HG03064 (cell line): Measurements from ENCODE around the gene ANKRD66.
"Not testable (repeated sequence)": the region's sequence is repeated elsewhere in the genome, so short reads cannot be mapped to it uniquely, and the experiment has no call there.

Experiments used
- ATAC-seq: cut with Tn5 transposase; IDR thresholded peaks from one replicate; pipeline ENCODE4 v1.9.1; 2021; ENCODE audit warnings: low read depth; ENCODE audit not compliant: unreplicated experiment

Gene ANKRD66

DNA sequence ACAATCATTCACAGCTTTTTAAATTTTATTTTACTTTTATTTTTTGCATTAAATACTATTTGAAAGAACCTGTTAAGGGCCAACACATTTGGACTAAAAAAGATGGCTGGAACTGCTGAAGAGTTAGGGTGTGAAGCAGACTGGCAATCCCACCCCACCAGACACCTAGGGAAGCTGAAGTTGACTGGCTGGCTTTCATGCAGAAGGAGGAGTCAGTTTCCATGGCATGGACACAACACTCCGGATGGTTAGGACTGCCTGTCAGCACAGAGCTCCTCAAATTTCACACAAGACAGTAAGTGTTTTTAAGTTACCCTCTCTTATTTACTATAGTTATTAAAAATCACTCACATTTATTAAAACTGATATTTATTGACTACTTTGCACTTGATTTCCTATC lies at the start of gene ANKRD66:
ANKRD66 (plus strand) TSS at position 238 of the 400 bp plus-strand sequence. CDS start 5,016 bp downstream, outside the sequence.
- no peak for ATAC-seq

DNA sequence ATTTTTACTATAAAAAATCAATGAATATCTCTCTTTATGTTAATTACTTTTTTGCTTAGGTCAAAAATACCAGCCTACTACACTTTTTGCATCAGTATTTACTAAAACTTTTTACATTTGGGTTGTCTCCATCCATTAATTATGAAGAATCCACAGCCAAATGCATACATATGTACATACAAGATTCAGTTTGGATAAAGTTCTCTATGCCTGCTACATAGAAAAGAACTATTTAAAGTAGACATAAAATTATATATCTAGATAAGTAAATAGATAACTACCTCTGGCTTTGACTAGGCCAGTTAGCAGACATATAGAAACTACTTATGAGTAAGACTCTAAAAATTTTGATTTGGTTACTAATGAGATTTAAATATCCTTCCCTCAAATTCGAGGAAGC lies 46.8 kb upstream of the ANKRD66 start:
- no peak for ATAC-seq

DNA sequence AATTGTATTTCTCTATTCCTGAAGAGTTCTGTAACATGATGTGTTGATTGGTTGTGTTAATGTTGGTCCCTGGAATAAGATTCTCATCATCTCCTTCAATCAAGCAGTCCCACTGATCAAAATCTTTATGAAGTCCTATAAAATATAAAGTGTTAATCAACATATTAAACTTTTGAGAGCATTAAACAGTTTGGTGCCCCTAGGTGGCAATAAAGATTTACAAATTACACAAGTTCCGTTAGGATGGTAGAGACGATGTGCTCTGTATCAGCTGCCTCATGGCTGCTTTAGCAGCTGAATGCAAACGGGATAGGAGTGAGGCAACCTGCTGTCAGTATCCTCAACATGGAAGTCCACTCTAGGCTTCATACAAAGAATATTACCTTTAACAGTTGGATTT lies 42.2 kb upstream of the ANKRD66 start:
- no peak for ATAC-seq

DNA sequence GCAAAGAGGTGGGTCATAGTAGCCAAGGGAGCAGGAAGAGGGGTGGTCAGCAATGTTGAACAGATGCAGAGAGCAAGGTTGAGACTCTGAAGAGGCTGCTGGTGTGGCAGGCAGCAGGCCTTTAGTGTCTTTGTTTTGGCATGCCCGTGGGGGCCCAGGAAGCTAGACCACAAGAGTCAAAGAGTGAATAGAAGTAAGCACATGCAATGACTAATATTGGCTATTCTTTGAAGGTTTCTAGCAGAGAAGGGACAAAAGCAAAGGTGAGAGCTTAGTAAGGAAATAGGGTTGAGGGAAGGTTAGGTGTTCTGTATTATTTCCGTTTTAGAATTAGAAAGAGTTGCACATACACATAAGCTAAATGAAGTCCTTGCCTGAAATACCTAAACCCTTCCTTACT lies 40.3 kb upstream of the ANKRD66 start:
- no peak for ATAC-seq

DNA sequence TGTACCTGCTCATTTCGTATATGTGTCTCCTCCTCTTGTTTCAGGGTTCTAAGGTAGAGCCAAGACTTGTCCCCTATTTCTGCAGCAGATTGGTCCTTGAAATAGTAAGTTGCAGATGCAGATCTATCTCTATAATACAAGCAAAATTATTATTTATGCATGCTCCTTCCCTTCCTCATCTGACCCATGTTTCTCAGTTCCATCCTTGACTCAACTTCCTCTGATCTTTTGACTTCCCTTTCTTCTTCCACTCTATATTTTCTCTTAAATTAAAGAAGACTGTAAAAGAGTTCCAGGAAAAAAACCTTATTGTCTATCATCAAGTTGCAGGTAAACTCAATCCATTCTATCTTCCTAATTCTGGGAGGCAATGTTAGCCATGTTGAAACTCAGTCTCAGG lies 35.2 kb upstream of the ANKRD66 start:
- no peak for ATAC-seq

DNA sequence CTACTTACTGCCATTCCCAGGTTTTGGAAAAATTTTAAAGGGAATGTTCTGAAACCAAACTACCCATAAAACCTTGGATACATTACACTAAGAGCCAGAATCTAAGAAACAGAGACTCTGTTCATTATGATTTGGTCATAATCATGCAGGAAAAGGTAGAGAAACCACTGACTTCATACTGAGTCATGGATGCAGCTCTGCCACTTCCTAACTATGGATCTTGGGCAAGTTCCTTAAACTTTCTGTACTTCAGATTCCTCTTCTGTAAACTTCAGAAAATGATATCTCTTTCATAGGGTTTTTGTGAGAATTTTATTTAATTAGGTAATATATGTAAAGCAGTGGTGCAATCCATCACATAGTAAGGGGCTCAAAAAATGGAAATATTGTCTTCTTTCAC lies 31.6 kb upstream of the ANKRD66 start:
- no peak for ATAC-seq

DNA sequence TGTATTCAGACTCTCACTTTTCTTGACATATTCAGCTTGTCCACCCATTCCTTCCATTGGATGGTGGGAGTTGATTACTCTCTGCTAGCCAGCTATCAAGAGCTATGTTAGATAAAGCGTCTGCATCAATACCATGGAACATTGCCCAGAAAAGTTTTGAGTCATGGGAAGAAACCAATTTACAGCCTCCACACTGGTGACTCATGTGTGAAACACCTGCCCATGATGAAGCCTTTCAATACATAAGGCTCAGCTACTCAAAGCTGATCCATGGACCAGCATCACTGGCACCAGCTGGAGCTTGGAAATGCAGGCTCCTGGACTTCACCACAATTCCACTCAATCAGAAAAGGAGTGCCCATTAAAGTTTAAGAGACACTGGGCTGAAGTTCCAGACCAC lies 27.6 kb upstream of the ANKRD66 start:
- no peak for ATAC-seq

DNA sequence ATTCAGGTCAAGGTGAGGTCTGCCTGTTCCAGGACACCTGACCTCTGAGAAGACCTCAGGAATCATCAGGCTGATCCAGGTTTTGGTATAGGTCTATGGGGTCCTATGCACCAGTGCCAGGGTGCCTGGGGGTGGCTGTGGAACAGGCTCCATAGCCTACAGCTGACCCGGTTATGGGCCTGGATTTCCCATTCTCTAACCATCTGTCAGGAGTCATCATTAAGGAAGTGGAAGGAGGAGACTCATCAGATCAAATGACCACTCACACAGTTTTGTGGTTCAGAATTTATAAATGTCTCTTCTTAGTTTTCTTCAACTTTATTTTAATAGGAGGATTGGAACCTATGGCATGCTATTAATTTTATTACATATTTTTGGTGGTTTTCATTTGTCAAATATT lies 26.3 kb upstream of the ANKRD66 start:
- no peak for ATAC-seq

DNA sequence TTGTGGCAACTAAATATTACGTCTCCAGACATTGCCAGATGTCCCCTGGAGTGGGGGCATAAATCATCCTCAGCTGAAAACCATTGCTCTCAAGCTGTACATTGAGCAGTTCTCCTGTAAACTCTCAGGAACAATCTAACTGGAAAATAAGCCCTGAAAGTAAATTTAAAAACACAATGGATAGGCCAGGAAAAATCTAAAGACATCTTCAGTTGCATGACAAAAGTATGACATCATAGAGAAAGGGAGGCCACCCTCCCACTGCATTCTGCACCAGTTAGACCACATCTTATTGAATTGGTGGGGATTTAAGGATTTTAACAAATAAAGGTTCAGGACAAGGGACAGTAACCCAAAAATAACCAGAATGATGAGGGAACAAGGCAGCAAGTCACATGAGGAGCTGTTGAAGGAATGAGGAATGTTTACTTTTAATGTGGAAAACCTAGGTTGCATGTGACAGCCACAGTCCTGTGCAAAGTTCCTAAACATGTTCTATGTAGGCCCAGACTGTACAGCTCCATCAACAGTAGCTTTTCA lies 16.9 kb upstream of the ANKRD66 start:
- ATAC-seq, result no peak

DNA sequence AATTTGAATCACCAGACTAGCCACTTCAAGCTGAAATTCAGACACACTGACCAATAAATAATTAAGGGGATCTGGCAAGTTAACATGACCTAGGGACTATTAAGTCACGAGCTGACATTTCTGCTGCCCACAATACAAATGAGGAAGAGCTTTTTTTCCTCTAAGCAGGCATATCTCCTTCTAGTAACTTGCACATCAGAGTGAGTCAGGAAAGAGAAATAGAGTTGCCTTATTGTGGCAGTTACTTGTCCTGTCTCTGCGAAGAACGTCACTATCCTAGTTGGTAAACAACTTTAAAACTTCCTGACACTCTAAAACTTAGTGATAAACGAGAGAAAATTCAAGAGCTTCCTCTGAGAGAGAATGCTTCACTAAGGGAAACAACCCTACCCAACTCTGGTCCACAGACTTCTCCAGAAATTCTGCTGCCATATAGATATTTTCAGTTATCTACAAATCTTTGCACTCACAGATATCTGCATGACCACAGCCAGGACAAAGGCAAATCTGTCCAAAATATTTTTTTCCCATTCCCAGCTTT lies 15.7 kb upstream of the ANKRD66 start:
- no peak for ATAC-seq

DNA sequence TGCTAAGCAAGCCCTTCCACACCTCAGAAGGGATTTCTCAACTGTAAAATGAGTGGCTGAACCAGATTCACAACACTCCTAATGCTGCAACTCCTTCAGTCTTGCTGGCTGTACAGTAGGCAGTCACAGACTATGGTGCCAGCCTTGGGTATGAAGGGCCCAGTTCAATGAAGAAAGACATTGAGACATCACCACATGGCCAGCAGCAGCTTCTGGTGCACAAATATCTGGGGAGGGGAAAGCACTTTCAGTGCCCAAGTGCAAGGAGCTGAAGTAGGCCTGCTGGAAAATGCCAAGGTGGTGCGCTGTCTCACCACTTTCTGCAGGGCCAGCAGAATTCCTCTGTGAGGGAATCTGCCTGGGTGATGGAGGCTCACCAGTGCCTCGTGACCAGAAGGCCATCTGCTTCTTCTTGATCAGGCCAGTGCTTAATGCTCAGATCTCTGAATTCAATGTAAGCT lies 13.4 kb upstream of the ANKRD66 start:
- no peak for ATAC-seq

DNA sequence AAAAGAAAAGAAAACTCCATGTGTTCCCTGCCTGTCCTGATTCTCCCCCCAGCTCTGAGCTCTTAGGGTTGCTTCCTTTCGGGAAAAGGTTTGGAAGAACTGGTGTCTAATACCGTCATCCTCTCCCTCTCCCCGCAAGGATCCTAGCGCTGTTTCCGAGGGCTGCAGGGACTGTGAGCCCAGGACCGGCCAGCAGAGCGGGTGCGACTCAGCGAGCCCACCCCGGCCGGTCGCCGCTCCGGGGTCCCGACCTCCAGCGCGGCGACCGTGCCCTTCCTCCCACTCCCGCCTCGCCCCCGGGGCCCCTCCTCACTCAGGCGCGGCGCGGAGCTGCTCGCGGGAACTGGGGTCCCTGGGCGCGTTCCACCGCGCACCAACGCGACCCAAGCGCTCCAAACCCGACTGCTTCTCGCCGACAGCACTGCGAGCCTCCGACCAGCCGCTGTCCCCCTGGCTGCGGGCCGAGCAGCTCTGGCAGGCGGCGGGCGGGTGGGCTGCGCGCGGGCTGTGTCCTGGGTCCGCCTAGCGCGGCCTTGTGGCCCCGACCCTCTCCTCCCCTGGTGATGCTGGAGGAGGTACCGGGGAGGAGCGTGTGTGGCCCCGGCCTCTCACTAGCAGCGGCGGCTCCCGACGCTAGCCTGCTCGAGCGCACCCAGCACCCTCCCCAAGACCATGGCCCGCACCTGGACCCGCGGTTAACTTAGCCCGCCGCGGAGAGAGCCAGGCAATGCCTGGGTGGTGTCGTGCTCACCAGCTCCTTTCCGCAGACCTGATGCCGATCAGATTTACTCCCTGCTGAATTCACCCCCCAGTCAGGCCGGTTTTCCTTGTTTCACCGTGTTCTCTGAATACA lies 11.6 kb upstream of the ANKRD66 start, which contains the start of gene PLA2G7:
PLA2G7 (minus strand) TSS at position 509 of the 853 bp plus-strand sequence. CDS start 12,484 bp downstream, outside the sequence.
- no peak for ATAC-seq

DNA sequence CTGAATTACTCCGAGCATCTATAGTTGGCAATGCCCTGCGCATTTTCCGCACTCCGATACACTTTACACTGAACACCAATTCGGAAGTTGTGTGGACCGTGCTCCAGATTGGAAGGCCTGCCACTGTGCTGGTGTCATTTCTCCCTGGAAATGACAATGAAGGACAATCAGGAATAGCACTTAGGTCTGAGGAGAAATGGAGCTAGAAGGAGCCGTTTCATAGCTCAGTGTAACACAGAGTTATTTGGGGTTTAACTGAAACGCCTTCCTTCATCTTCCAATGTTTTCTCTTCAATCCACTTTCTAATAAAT lies 11.1 kb upstream of the ANKRD66 start:
- no peak for ATAC-seq

DNA sequence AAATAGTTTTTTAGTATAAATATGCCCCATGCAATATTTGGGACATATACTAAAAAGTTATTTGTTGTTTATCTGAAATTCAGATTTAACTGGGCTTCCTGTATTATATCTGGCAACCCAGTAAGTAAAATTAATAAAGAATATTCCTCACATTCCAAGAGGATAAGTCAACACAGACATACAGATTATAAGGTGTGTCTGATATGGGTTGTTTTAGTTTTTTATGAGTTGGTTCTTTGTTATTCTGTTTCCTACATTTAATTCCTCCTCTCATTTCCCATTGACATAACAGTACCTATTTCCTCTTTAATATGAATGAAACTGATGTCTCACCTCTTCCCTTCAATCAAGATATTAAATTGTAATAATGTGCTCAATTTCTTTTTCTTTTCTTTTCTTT lies 9.8 kb upstream of the ANKRD66 start:
- ATAC-seq, result no peak

DNA sequence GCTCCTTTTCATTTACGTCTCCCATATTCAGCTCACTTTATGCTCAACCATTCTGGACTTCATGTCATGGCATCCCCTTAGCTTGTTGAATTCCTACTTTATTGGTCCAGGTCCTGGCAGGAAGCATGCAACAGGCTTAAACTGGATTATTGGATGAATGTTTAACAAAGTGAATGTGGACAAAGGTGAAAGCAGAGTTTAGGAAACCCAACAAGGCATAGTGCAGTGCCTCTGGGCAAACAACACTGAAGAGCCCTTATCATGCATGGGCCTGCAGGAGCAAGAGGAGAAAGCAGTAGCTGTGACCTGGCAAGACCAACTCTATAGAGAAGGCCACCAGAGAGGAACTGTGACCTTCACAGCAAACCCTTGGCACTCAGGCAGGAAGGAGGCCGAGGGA lies 5.3 kb upstream of the ANKRD66 start:
- no peak for ATAC-seq

DNA sequence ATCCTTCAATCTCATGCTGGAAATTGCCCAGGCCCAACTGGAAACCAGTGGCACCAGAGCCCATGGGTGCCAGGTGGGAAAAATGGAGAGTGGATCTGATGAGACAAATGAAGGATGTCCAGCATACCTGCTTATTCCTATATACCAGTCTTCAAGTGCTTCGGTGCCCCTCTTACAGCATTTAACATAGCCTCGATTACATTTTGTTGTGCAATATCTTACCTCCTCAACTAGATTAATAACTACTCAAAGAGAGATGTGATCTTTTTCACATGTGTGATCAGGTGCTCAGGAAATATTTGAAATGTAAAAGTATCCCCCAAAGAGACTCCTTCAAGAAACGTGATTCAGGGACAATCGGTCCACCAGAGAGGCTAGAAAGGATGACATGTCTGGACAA lies 4.8 kb upstream of the ANKRD66 start:
- ATAC-seq, result no peak

DNA sequence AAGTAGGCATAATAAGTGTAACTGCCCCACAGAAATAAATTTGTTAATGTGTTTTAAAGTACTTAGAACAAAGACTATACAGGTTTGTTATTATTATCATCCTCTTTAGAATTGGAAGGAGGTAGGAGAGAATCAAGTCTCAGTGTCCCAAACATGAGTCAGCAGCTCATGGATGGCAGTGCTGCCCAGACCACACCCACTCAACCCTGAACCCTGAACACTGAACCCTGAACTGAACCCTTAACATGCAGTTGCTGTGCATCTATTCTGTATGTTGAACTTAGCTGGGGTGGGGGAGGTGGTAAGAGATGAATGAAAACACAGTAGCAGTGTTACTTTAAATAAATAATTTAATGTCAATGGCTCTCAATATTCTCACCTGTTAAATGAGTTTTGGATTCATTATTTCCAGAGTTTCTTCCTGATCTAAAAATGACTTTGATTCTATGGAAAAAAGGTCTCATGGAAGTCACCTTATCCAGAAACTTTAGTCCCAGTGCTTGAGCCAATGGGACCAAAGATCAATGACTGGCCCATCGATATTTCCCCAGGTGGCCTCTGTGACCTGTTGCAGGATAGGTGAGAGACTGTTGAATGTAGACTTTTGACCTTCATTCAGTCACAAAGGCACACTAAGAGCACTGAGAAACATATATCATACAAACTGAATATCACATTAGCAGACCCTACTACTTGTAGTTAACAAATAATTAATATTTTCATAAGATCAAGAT lies 3.1 kb upstream of the ANKRD66 start:
- no peak for ATAC-seq

DNA sequence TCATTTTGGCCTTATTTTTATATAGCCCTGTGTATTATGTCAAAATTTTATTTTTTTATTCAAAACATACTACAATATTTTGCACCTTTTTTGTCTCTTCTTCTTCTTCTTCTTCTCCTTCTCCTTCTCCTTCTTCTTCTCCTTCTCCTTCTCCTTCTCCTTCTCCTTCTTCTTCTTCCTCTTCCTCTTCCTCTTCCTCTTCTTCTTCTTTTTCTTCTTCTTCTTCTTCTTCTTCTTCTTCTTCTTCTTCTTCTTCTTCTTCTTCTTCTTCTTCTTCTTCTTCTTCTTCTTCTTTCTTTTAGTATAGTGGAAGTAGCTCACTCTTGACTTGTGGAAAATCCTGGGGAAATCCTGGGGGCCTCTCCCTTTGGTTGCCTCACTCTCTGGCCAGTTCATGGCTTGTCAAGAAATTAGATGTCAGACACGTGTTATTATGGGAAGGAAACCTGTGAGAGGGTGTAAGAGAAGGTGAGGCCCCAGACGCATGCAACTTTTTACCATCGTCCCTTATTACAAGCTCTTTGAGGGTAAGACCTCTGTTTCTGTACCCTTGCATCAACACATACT lies 2.5 kb upstream of the ANKRD66 start:
- not testable (repeated sequence) for ATAC-seq

DNA sequence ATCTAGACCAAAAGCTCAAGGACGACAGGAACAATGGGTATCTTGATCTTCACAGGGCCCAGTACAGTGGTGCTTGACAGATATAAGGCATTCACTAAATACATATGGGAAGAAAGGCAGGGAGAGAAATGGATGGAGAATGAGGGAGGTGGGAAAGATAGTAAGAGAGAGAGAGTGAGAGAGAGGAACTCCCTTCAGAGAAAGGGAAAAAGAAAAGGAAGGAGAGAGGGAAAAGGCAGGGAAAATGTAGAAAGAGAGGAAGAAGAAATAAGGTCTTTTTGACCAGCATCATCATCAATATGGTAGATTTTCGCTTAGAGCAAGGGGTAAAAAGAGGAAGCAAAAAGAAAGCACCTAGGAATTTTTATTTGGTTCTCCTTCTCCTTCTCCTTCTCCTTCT lies 760 bp upstream of the ANKRD66 start:
- no peak for ATAC-seq

DNA sequence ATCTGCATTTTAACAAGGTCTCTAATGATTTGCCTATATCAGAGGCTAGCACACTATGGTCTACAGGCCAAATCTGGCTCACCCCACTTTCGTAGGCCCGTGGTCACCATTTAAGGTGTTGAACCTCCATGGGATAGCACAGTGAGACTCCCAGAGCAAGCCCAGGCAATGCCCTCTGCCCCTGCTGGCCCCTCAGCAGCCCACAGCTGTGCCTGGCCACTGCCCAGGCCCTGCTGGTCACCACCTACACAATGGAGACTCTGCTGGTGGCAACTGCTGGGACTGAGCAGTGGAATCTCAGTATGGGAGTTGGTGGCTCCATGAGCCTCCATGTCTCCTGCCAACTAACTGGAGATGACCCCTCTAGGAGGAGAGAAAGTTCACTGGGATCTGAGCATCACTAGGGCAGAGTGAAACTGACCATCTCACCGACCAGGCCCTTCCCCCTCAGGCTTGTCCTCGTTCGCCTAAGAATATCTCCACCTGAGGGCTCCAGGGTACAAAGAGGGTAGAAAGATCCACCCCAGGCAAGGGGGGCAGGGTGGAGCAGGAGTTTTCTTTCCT lies 2.3 kb downstream of the ANKRD66 start:
- ATAC-seq, result no peak

DNA sequence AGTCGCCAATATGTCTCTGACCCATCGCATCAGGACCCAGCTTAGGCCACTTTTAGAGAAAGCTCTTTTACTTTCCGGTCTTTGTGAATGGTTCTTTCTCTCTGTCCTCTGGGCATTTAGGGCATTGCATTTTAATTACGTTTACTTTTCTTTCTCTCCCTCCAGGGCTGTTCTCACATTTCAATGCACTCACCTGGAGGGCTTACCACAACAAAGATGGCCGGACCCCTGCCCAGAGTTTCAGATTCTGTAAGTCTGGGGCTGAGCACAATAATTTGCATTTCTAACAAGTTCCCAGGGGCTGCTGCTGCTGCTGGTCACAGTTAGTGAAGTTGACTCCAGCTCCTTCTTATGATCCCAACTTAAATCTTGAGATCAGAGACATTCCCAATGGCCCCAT lies 3.0 kb downstream of the ANKRD66 start:
- ATAC-seq, result no peak
